Measurements from ENCODE around the gene GLYR1. TPM values are rescaled to one million over a fixed set of nuclear protein-coding genes. Genes with fewer than 3 reads are reported as not detected.

GLYR1 gene
- 10 to 100 TPM; 84.1 to 92.5 TPM for total RNA-seq

DNA sequence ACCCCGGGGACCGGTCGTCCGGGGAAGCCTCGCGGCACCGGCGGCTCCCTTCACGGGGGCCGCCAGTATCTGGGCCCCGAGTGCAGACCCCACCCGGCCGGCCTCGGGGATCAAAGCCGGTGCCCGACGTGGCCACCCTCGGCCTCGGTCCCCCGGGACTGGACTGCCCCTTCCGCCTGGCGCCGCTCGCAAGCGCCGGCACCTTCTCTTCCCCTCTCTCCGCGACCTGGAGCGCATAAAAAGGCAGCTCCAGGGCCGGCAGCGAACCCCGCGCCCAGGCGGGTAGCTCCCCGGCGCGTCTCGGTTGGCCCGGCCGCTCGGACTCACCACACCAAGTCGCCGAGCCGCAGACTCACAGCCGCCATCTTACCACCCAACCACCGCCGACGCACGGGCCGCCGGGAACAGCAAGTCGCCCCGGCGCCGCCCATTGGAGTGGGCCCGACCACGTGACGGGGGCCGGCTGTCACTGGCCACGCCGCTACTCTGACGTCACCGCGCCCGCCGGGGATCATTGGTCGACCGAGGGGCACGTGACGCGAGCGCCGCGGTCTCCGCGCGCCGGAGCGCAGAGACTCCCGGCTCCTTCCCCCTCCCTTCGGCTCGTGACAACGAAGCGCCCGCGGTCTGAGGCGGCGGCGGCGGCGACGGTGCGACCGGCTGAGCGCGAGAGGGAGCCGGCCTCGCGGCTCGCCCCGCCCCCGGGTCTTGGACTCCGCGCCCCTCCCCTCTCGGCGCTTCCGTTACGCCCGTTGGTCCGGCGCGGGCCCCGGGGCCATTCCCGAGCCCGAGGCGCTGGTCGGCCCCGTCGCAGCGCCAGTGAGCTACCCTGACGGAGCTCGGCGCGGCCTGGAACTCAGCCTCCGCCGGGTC is at the start of gene GLYR1, which contains the start of gene UBN1:
Gene GLYR1, minus strand, starts transcription at position 388 of the 873 bp plus-strand sequence. Its CDS starts 23 bp downstream, at position 365.
Gene UBN1, plus strand, starts transcription at position 581 of the 873 bp plus-strand sequence. CDS start 5,437 bp downstream, outside the sequence.

DNA sequence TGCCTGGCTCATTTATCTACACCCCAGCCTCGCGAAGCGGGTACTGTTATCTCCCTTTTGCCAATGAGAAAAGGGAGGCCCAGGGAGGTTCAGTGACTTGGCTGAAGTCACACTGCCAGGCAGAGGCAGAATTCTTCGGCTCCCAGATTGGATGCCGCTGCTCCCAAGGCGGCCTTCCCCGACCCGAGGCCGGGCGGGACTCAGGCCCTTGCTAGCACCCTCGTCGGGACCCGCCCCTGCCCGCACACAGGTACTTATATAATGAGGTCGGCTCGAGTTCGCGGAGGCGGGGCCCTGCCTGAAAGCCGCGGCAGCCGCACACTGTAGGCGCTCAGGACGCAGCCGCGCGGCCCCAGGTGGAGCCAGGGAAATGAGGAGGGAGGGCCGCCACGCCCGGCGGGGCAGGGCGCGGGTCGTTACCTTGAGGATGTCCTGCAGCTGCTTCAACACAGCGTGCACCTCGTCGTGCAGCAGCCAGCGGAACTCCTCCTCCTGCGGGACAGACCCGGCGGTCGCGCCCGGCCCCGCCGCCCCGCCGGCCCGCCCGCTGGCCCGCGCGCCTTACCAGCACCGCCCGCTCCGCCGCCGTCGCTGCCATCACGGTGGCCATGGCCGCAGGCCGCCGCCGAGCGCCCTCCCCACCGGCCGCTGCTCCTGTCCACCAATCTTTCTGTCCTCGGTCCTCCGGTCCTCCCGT is 45.0 kb downstream of the GLYR1 start, which contains the start of gene ROGDI:
Gene ROGDI, minus strand, starts transcription at position 672 of the 697 bp plus-strand sequence. Its CDS starts 62 bp downstream, at position 610.

GRCh38 chr16:4795181-4795827 is 51.8 kb downstream of the GLYR1 start, which contains the start of gene SMIM22:
Gene SMIM22, plus strand, starts transcription at chr16:4795369. Its CDS starts 366 bp downstream, at chr16:4795735.

GRCh38 chr16:4787627-4788482 is 59.2 kb downstream of the GLYR1 start, which contains the start of gene SEPTIN12:
Gene SEPTIN12, minus strand, starts transcription at chr16:4788345. Its CDS starts 700 bp downstream, at chr16:4787645.

GRCh38 chr16:4766875-4767628 is 80.0 kb downstream of the GLYR1 start, which contains the start of gene ZNF500:
Gene ZNF500, minus strand, starts transcription at chr16:4767162. Its CDS starts 1,184 bp downstream, at chr16:4765978.

Other genes starting within 250 kb of the GLYR1 start
- 10 to 100 TPM; 19.1 to 24.8 TPM for gene UBALD1, start 232.4 kb downstream of the GLYR1 start, total RNA-seq
- gene MGRN1, start 222.5 kb downstream of the GLYR1 start, total RNA-seq = 10 to 100 TPM; 72.8 to 73.6 TPM
- 10 to 100 TPM; 31.7 to 32.8 TPM for gene NUDT16L1, start 153.7 kb downstream of the GLYR1 start, total RNA-seq
- 10 to 100 TPM; 15.0 to 15.6 TPM for gene ANKS3, start 113.0 kb downstream of the GLYR1 start, total RNA-seq
- gene DNAAF8, start 112.8 kb downstream of the GLYR1 start, total RNA-seq = under 1 TPM; 0.28 to 0.31 TPM
- gene ZNF500, start 80.1 kb downstream of the GLYR1 start, total RNA-seq = 10 to 100 TPM; 23.0 to 24.7 TPM
- not detected for gene SEPTIN12, start 58.9 kb downstream of the GLYR1 start, total RNA-seq
- not detected for gene SMIM22, start 51.9 kb downstream of the GLYR1 start, total RNA-seq
- 10 to 100 TPM in 1 of 2 experiments, 1 to 10 TPM in 1; 7.0 to 10.7 TPM for gene ROGDI, start 44.7 kb downstream of the GLYR1 start, total RNA-seq
- gene UBN1, start 193 bp upstream of the GLYR1 start, total RNA-seq = 10 to 100 TPM; 36.1 to 37.5 TPM
- gene PPL, start 89.9 kb upstream of the GLYR1 start, total RNA-seq = not detected
- under 1 TPM; 0.13 to 0.14 TPM for gene SEC14L5, start 111.0 kb upstream of the GLYR1 start, total RNA-seq
- 10 to 100 TPM; 16.5 to 16.9 TPM for gene NAGPA, start 186.6 kb upstream of the GLYR1 start, total RNA-seq
- not detected for gene C16orf89, start 218.7 kb upstream of the GLYR1 start, total RNA-seq
- 10 to 100 TPM; 21.7 to 22.0 TPM for gene ALG1, start 224.6 kb upstream of the GLYR1 start, total RNA-seq

Measured in activated naive CD4-positive, alpha-beta T cell treated with anti-CD3 and anti-CD28 coated beads, Interleukin-2, amount 10 ng/mL, durations not matched to agents 5 hours and 36 hours (primary cell).